HL-60 (cell line): ENCODE measurements around the gene FSCN2.

ENCODE experiments used
- DNase-seq, 2 experiments: peaks; one replicate each; pipeline ENCODE4 v3.0.0-alpha.2; 2010 to 2020; ENCODE audit warnings: low read depth in 1 of 2, low spot score in 1 of 2
- H3K27ac ChIP-seq: fragments of 250-450 bp; sonication (Bioruptor Pico); replicated peaks from 2 replicates; pipeline ENCODE4 v1.5.1; 2020; ENCODE audit warnings: mild to moderate bottlenecking, moderate library complexity
- H3K27me3 ChIP-seq: fragments of 250-450 bp; sonication (Bioruptor Pico); 2 replicates; pipeline ENCODE4 v1.5.1; 2021; ENCODE audit warnings: mild to moderate bottlenecking, moderate library complexity; ENCODE audit not compliant: insufficient read depth, poor library complexity, severe bottlenecking
- H3K4me3 ChIP-seq: replicated peaks from 2 replicates; pipeline ENCODE4 v1.5.1; 2011; ENCODE audit warnings: mild to moderate bottlenecking, control low read depth, low read length; ENCODE audit not compliant: insufficient read depth
- CTCF ChIP-seq: IDR thresholded peaks from one replicate; pipeline ENCODE4 v1.5.1; 2011; ENCODE audit warnings: low read length, control low read depth, inconsistent platforms; ENCODE audit not compliant: insufficient read depth
- GABPA ChIP-seq: IDR thresholded peaks from 2 replicates; pipeline ENCODE4 v1.6.1; 2012; ENCODE audit warnings: low read depth
- POLR2AphosphoS5 ChIP-seq: IDR thresholded peaks from 2 replicates; pipeline ENCODE4 v1.6.1; 2012; ENCODE audit warnings: low read depth
- REST ChIP-seq: IDR thresholded peaks from 2 replicates; pipeline ENCODE4 v1.6.1; 2012; ENCODE audit warnings: low read depth; ENCODE audit not compliant: insufficient replicate concordance
- SPI1 ChIP-seq: IDR thresholded peaks from 2 replicates; pipeline ENCODE4 v1.6.1; 2012; ENCODE audit warnings: low read depth, mild to moderate bottlenecking, borderline replicate concordance

The FSCN2 gene

GRCh38 chr17:81516439-81516838 lies 11.7 kb upstream of the FSCN2 start:
- Histone ChIP-seq H3K27me3 (peaks cover 7% of the 10 kb centered on the region), H3K4me3 (no peak overlapping the region), H3K27ac (no peak overlapping the region)
- DNase-seq = no peak
- no peak for TF ChIP-seq SPI1
- TF ChIP-seq GABPA = no peak
- no peak for TF ChIP-seq REST
- no peak for TF ChIP-seq POLR2AphosphoS5
- TF ChIP-seq CTCF = no peak

GRCh38 chr17:81517009-81517338 lies 11.2 kb upstream of the FSCN2 start:
- no peak for DNase-seq
- TF ChIP-seq REST (no peak), SPI1 (no peak), POLR2AphosphoS5 (no peak), GABPA (no peak), CTCF (no peak)
- Histone ChIP-seq H3K27me3 (peaks cover 7% of the 10 kb centered on the region), H3K27ac (no peak overlapping the region), H3K4me3 (no peak overlapping the region)

GRCh38 chr17:81517339-81518112 lies 10.7 kb upstream of the FSCN2 start:
- DNase-seq = peak in 1 of 2 experiments; percentile 43

More at GRCh38 chr17:81517339-81518112, 10.7 kb upstream of the FSCN2 start:
- H3K27ac ChIP-seq = no peak overlapping the region
- peaks cover 7% of the 10 kb centered on the region for H3K27me3 ChIP-seq
- H3K4me3 ChIP-seq = no peak overlapping the region
- no peak for TF ChIP-seq POLR2AphosphoS5
- no peak for TF ChIP-seq CTCF
- no peak for TF ChIP-seq GABPA
- TF ChIP-seq REST = no peak
- TF ChIP-seq SPI1 = no peak
